Stimulated activated CD4-positive, alpha-beta T cell treated with anti-CD3 and anti-CD28 coated beads, Interleukin-4, amount 100 ng/mL, for 1 hour (primary cell): ENCODE results near the gene ITPK1.
A peak's percentile ranks its signal among the peaks of the same experiment; 100 is the strongest.

Experiments used
- DNase-seq: peaks from one replicate; pipeline ENCODE4 v3.0.0-alpha.2; 2020

Gene ITPK1

GRCh38 chr14:92962031-92962830, 153.5 kb downstream of the ITPK1 start:
- no peak for DNase-seq

GRCh38 chr14:92961567-92961855, 154.2 kb downstream of the ITPK1 start:
- no peak for DNase-seq

GRCh38 chr14:92960706-92961566, 154.8 kb downstream of the ITPK1 start:
- no peak for DNase-seq

GRCh38 chr14:92959761-92960680, 155.7 kb downstream of the ITPK1 start:
- no peak for DNase-seq

GRCh38 chr14:92959189-92959531, 156.6 kb downstream of the ITPK1 start:
- no peak for DNase-seq

GRCh38 chr14:92958373-92959188, 157.1 kb downstream of the ITPK1 start:
- DNase-seq: no peak

GRCh38 chr14:92956961-92957360, 158.8 kb downstream of the ITPK1 start:
- no peak for DNase-seq

GRCh38 chr14:92955381-92955780, 160.3 kb downstream of the ITPK1 start:
- DNase-seq: no peak

- DNase-seq: no peak
Observed at GRCh38 chr14:92954933-92955332, 160.8 kb downstream of the ITPK1 start.

GRCh38 chr14:92953526-92953925, 162.2 kb downstream of the ITPK1 start:
- DNase-seq: no peak

GRCh38 chr14:92952481-92953298, 163.0 kb downstream of the ITPK1 start:
- DNase-seq: no peak

GRCh38 chr14:92951912-92952471, 163.7 kb downstream of the ITPK1 start:
- DNase-seq: peak; percentile 81

GRCh38 chr14:92951261-92951660, 164.5 kb downstream of the ITPK1 start:
- no peak for DNase-seq

- DNase-seq: no peak
Observed at GRCh38 chr14:92950773-92951172, 165.0 kb downstream of the ITPK1 start.

- DNase-seq: no peak
Observed at GRCh38 chr14:92950193-92950540, 165.6 kb downstream of the ITPK1 start.

GRCh38 chr14:92949496-92950192, 166.1 kb downstream of the ITPK1 start:
- DNase-seq: no peak

- DNase-seq: no peak
Observed at GRCh38 chr14:92948647-92949046, 167.1 kb downstream of the ITPK1 start.

- no peak for DNase-seq
Observed at GRCh38 chr14:92946847-92947545, 168.7 kb downstream of the ITPK1 start.

GRCh38 chr14:92945959-92946846, 169.5 kb downstream of the ITPK1 start:
- DNase-seq: no peak
